Measurements from ENCODE around the gene TPRX2. TPM values are rescaled to one million over a fixed set of nuclear protein-coding genes. Genes with fewer than 3 reads are reported as not detected.

TPRX2 gene
- total and polyA plus RNA-seq, 4 donors = not detected

- no peak for TF ChIP-seq CTCF (IDR thresholded peaks at IDR 0.05; ENCODE audit: control extremely low read depth, extremely low read depth)
- no peak overlapping the region for H3K27ac ChIP-seq (ENCODE audit: low read depth in 1 of 2, low read length in 1 of 2)
- no peak overlapping the region for H3K9ac ChIP-seq (ENCODE audit: insufficient read depth in 1 of 2, low read length in 2 of 2)
- no peaks in the 10 kb centered on the region for H3K36me3 ChIP-seq (ENCODE audit: control insufficient read depth in 4 of 4, insufficient read depth in 4 of 4, low read length in 4 of 4)
- H3K27me3 ChIP-seq (ENCODE audit: control insufficient read depth in 3 of 3, insufficient read depth in 3 of 3, low read length in 2 of 3) = no peaks in the 10 kb centered on the region
- ATAC-seq (ENCODE audit: insufficient read depth, low FRiP score) = no peak
- peaks cover 0 to 7% (median 2%) of the 10 kb centered on the region in 4 donors for H3K9me3 ChIP-seq (ENCODE audit: control insufficient read depth in 4 of 4, insufficient read depth in 3 of 4, low read length in 3 of 4)
- peak in 1 of 3 donors; percentile 4 for DNase-seq
- no peaks in the 10 kb centered on the region for H3K4me1 ChIP-seq (ENCODE audit: control insufficient read depth in 5 of 5, insufficient read depth in 5 of 5, low read length in 5 of 5)
- 92% methylated on average over 5 of the region's 5 CpGs for WGBS, 2 donors
- no peak overlapping the region for H3K4me3 ChIP-seq
These were observed 36.2 kb downstream of the TPRX2 start for GRCh38 chr19:47895165-47895782.

GRCh38 chr19:47896019-47896418, 37.0 kb downstream of the TPRX2 start:
- 71 to 94% methylated on average over 4 of the region's 4 CpGs for WGBS, 2 donors
- no peak for ATAC-seq (ENCODE audit: insufficient read depth, low FRiP score)
- H3K4me1 ChIP-seq (ENCODE audit: control insufficient read depth in 5 of 5, insufficient read depth in 5 of 5, low read length in 5 of 5) = no peaks in the 10 kb centered on the region

GRCh38 chr19:47896773-47897172, 37.7 kb downstream of the TPRX2 start:
- no peak for ATAC-seq (ENCODE audit: insufficient read depth, low FRiP score)
- no peak overlapping the region for H3K9ac ChIP-seq (ENCODE audit: insufficient read depth in 1 of 2, low read length in 2 of 2)
- H3K4me3 ChIP-seq = no peak overlapping the region
- TF ChIP-seq CTCF (IDR thresholded peaks at IDR 0.05; ENCODE audit: control extremely low read depth, extremely low read depth) = no peak
- WGBS, 2 donors = 93 to 94% methylated on average over 5 of the region's 5 CpGs
- H3K27me3 ChIP-seq (ENCODE audit: control insufficient read depth in 3 of 3, insufficient read depth in 3 of 3, low read length in 2 of 3) = no peaks in the 10 kb centered on the region
- H3K27ac ChIP-seq (ENCODE audit: low read depth in 1 of 2, low read length in 1 of 2) = no peak overlapping the region
- H3K36me3 ChIP-seq (ENCODE audit: control insufficient read depth in 4 of 4, insufficient read depth in 4 of 4, low read length in 4 of 4) = no peaks in the 10 kb centered on the region
- DNase-seq = no peak
- H3K4me1 ChIP-seq (ENCODE audit: control insufficient read depth in 5 of 5, insufficient read depth in 5 of 5, low read length in 5 of 5) = no peaks in the 10 kb centered on the region
- H3K9me3 ChIP-seq (ENCODE audit: control insufficient read depth in 4 of 4, insufficient read depth in 3 of 4, low read length in 3 of 4) = peaks cover 0 to 7% (median 2%) of the 10 kb centered on the region in 4 donors

More at GRCh38 chr19:47896019-47896418, 37.0 kb downstream of the TPRX2 start:
- Histone ChIP-seq H3K4me3 (no peak overlapping the region), H3K27ac (ENCODE audit: low read depth in 1 of 2, low read length in 1 of 2) (no peak overlapping the region), H3K36me3 (ENCODE audit: control insufficient read depth in 4 of 4, insufficient read depth in 4 of 4, low read length in 4 of 4) (no peaks in the 10 kb centered on the region), H3K9me3 (ENCODE audit: control insufficient read depth in 4 of 4, insufficient read depth in 3 of 4, low read length in 3 of 4) (peaks cover 0 to 7% (median 2%) of the 10 kb centered on the region in 4 donors), H3K27me3 (ENCODE audit: control insufficient read depth in 3 of 3, insufficient read depth in 3 of 3, low read length in 2 of 3) (no peaks in the 10 kb centered on the region), H3K9ac (ENCODE audit: insufficient read depth in 1 of 2, low read length in 2 of 2) (no peak overlapping the region)
- no peak for DNase-seq
- TF ChIP-seq CTCF (IDR thresholded peaks at IDR 0.05; ENCODE audit: control extremely low read depth, extremely low read depth) = no peak

GRCh38 chr19:47897861-47898260, 38.8 kb downstream of the TPRX2 start:
- 62 to 75% methylated on average over 9 of the region's 9 CpGs for WGBS, 2 donors
- H3K4me3 ChIP-seq = no peak overlapping the region
- no peaks in the 10 kb centered on the region for H3K4me1 ChIP-seq (ENCODE audit: control insufficient read depth in 5 of 5, insufficient read depth in 5 of 5, low read length in 5 of 5)
- H3K27ac ChIP-seq (ENCODE audit: low read depth in 1 of 2, low read length in 1 of 2) = no peak overlapping the region
- H3K9ac ChIP-seq (ENCODE audit: insufficient read depth in 1 of 2, low read length in 2 of 2) = no peak overlapping the region
- no peaks in the 10 kb centered on the region for H3K9me3 ChIP-seq (ENCODE audit: control insufficient read depth in 4 of 4, insufficient read depth in 3 of 4, low read length in 3 of 4)
- DNase-seq = peak in 2 of 3 donors; percentile 1 to 8
- no peak for ATAC-seq (ENCODE audit: insufficient read depth, low FRiP score)
- no peaks in the 10 kb centered on the region for H3K27me3 ChIP-seq (ENCODE audit: control insufficient read depth in 3 of 3, insufficient read depth in 3 of 3, low read length in 2 of 3)
- no peaks in the 10 kb centered on the region for H3K36me3 ChIP-seq (ENCODE audit: control insufficient read depth in 4 of 4, insufficient read depth in 4 of 4, low read length in 4 of 4)
- TF ChIP-seq CTCF (IDR thresholded peaks at IDR 0.05; ENCODE audit: control extremely low read depth, extremely low read depth) = no peak

Data from lung (tissue), 12 donors.